GM19240 (cell line): ENCODE results near the gene PPP2R3A.
"Not testable (repeated sequence)": the region's sequence is repeated elsewhere in the genome, so short reads cannot be mapped to it uniquely, and the experiment has no call there.

ENCODE experiments used
- DNase-seq: peaks from one replicate; pipeline ENCODE4 v3.0.0; 2011; ENCODE audit warnings: low spot score; ENCODE audit not compliant: insufficient read length

Gene PPP2R3A

GRCh38 chr3:136149667-136150066, 184.1 kb downstream of the PPP2R3A start:
- DNase-seq: no peak

- DNase-seq: no peak
Observed at GRCh38 chr3:136151219-136151618, 185.7 kb downstream of the PPP2R3A start.

GRCh38 chr3:136152176-136152843, 186.8 kb downstream of the PPP2R3A start:
- no peak for DNase-seq

GRCh38 chr3:136152963-136153362, 187.4 kb downstream of the PPP2R3A start:
- no peak for DNase-seq

- DNase-seq: no peak
Observed at GRCh38 chr3:136161516-136161915, 196.0 kb downstream of the PPP2R3A start.

- no peak for DNase-seq
Observed at GRCh38 chr3:136162322-136162721, 196.8 kb downstream of the PPP2R3A start.

GRCh38 chr3:136163607-136164006, 198.1 kb downstream of the PPP2R3A start:
- not testable (repeated sequence) for DNase-seq

GRCh38 chr3:136166507-136166906, 201.0 kb downstream of the PPP2R3A start:
- no peak for DNase-seq

GRCh38 chr3:136168236-136168635, 202.7 kb downstream of the PPP2R3A start:
- DNase-seq: not testable (repeated sequence)

- no peak for DNase-seq
Observed at GRCh38 chr3:136171097-136171542, 205.6 kb downstream of the PPP2R3A start.

GRCh38 chr3:136173939-136174490, 208.5 kb downstream of the PPP2R3A start:
- no peak for DNase-seq

- no peak for DNase-seq
Observed at GRCh38 chr3:136177876-136178275, 212.3 kb downstream of the PPP2R3A start.

- no peak for DNase-seq
Observed at GRCh38 chr3:136181741-136182140, 216.2 kb downstream of the PPP2R3A start.

GRCh38 chr3:136184703-136185102, 219.2 kb downstream of the PPP2R3A start:
- DNase-seq: no peak

GRCh38 chr3:136186344-136186743, 220.8 kb downstream of the PPP2R3A start:
- DNase-seq: no peak

- DNase-seq: no peak
Observed at GRCh38 chr3:136186846-136187245, 221.3 kb downstream of the PPP2R3A start.

- no peak for DNase-seq
Observed at GRCh38 chr3:136187868-136188267, 222.3 kb downstream of the PPP2R3A start.

GRCh38 chr3:136189043-136189442, 223.5 kb downstream of the PPP2R3A start:
- DNase-seq: no peak

- DNase-seq: no peak
Observed at GRCh38 chr3:136189859-136190617, 224.5 kb downstream of the PPP2R3A start.

- DNase-seq: not testable (repeated sequence)
Observed at GRCh38 chr3:136192195-136192594, 226.7 kb downstream of the PPP2R3A start.

- no peak for DNase-seq
Observed at GRCh38 chr3:136192831-136193230, 227.3 kb downstream of the PPP2R3A start.

GRCh38 chr3:136193278-136194054, 227.9 kb downstream of the PPP2R3A start:
- DNase-seq: no peak
